ENCODE measurements around the gene CGB5.
"Not testable (repeated sequence)": the region's sequence is repeated elsewhere in the genome, so short reads cannot be mapped to it uniquely, and the experiment has no call there.

The CGB5 gene

GRCh38 chr19:49020342-49020741 is 23.3 kb upstream of the CGB5 start:
- no peak overlapping the region for H3K27ac ChIP-seq
- H3K4me3 ChIP-seq: no peak overlapping the region

- Histone ChIP-seq H3K27ac (no peak overlapping the region), H3K4me3 (no peak overlapping the region)
Observed at GRCh38 chr19:49020931-49021895, 22.4 kb upstream of the CGB5 start.

- no peak overlapping the region for H3K27ac ChIP-seq
- H3K4me3 ChIP-seq: no peak overlapping the region
Observed at GRCh38 chr19:49022116-49022515, 21.5 kb upstream of the CGB5 start.

GRCh38 chr19:49024233-49024632 is 19.4 kb upstream of the CGB5 start, which contains the start of gene CGB3:
Gene CGB3, minus strand, starts transcription at chr19:49024333. Its CDS starts 362 bp downstream, at chr19:49023971.
- H3K4me3 ChIP-seq, H3K27ac ChIP-seq: not testable (repeated sequence)

- not testable (repeated sequence) for H3K4me3 ChIP-seq
Observed at GRCh38 chr19:49025088-49025487, 18.6 kb upstream of the CGB5 start.

GRCh38 chr19:49025599-49025998 is 18.0 kb upstream of the CGB5 start:
- not testable (repeated sequence) for H3K27ac ChIP-seq, H3K4me3 ChIP-seq

More at GRCh38 chr19:49025088-49025487, 18.6 kb upstream of the CGB5 start:
- not testable (repeated sequence) for H3K27ac ChIP-seq

- not testable (repeated sequence) for H3K4me3 ChIP-seq, H3K27ac ChIP-seq
Observed at GRCh38 chr19:49028686-49029085, 15.0 kb upstream of the CGB5 start.

GRCh38 chr19:49029749-49030148 is 13.9 kb upstream of the CGB5 start:
- not testable (repeated sequence) for H3K27ac ChIP-seq, H3K4me3 ChIP-seq

- not testable (repeated sequence) for H3K4me3 ChIP-seq, H3K27ac ChIP-seq
Observed at GRCh38 chr19:49030323-49030722, 13.3 kb upstream of the CGB5 start.

GRCh38 chr19:49031642-49032301 is 11.9 kb upstream of the CGB5 start, which contains the start of gene CGB2:
Gene CGB2, plus strand, starts transcription at chr19:49031890. Its CDS starts 206 bp downstream, at chr19:49032096.
- H3K27ac ChIP-seq, H3K4me3 ChIP-seq: not testable (repeated sequence)

GRCh38 chr19:49036815-49037214 is 6.8 kb upstream of the CGB5 start, which contains the start of gene CGB1:
Gene CGB1, minus strand, starts transcription at chr19:49036895. Its CDS starts 184 bp downstream, at chr19:49036711.
- not testable (repeated sequence) for H3K27ac ChIP-seq, H3K4me3 ChIP-seq

GRCh38 chr19:49038111-49038510 is 5.5 kb upstream of the CGB5 start:
- H3K4me3 ChIP-seq, H3K27ac ChIP-seq: not testable (repeated sequence)

GRCh38 chr19:49038557-49039276 is 4.9 kb upstream of the CGB5 start:
- not testable (repeated sequence) for H3K27ac ChIP-seq

GRCh38 chr19:49039736-49040135 is 3.9 kb upstream of the CGB5 start:
- not testable (repeated sequence) for H3K4me3 ChIP-seq, H3K27ac ChIP-seq

More at GRCh38 chr19:49038557-49039276, 4.9 kb upstream of the CGB5 start:
- H3K4me3 ChIP-seq: not testable (repeated sequence)

- H3K4me3 ChIP-seq: no peak overlapping the region
- no peak overlapping the region for H3K27ac ChIP-seq
Observed at GRCh38 chr19:49042177-49042576, 1.5 kb upstream of the CGB5 start.

GRCh38 chr19:49042666-49043065 is 982 bp upstream of the CGB5 start:
- not testable (repeated sequence) for H3K4me3 ChIP-seq, H3K27ac ChIP-seq

- H3K27ac ChIP-seq, H3K4me3 ChIP-seq: not testable (repeated sequence)
Observed at GRCh38 chr19:49049011-49049410, 5.4 kb downstream of the CGB5 start, which contains the start of gene CGB8. Gene CGB8, minus strand, starts transcription at chr19:49049111. Its CDS starts 372 bp downstream, at chr19:49048739.

- not testable (repeated sequence) for H3K4me3 ChIP-seq, H3K27ac ChIP-seq
Observed at GRCh38 chr19:49049834-49050233, 6.2 kb downstream of the CGB5 start.

GRCh38 chr19:49050376-49051033 is 6.9 kb downstream of the CGB5 start:
- not testable (repeated sequence) for H3K4me3 ChIP-seq, H3K27ac ChIP-seq
